NCI-H510A treated with DMSO at 0.1 percent for 48 hours (cell line): ENCODE measurements around the gene JOSD2.

Experiments used
- DNase-seq: peaks from one replicate; lab custom pipeline; 2025; lab: John Stamatoyannopoulos, UW

The JOSD2 gene, protein sequence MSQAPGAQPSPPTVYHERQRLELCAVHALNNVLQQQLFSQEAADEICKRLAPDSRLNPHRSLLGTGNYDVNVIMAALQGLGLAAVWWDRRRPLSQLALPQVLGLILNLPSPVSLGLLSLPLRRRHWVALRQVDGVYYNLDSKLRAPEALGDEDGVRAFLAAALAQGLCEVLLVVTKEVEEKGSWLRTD

DNA sequence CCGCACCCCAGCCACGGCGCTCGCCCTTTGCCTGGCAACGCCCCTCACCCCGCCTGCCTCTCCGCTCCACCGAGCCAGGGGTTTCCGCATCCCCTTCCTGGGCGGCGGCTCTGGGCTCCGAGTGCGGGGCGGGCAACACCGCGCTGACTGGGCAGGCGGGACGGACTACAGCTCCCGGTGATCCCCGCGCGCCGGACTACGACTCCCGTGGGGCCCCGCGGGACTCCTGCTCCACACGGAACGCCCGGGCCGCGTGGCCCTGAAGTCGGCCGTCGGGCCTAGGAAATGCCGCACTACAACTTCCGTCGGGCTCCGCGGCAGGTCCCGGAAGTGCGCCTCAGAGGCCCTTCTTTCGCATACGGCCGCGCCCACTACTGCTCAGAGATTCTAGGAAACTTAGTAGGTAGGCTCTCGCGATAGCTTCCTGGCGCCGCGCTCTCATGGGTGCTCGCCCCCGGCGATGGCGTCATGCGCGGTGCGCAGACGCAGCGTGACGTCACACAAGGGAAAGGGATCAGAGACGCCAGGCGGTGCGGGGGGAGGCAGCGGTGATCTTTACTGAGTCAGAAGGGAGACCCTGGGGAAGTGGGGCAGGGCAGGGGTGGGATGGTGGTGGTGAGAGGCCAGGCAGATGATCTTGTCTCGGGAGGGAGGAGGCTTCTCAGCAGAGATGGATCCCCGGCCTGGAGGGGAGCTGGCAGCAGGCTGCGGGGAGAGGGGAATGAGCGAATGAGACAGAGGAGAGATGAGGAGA lies at the start of gene JOSD2:
TSS of gene JOSD2 (minus strand) at position 123 of the 754 bp plus-strand sequence. CDS start 760 bp downstream, outside the sequence.
- DNase-seq, result peak; percentile 34

DNA sequence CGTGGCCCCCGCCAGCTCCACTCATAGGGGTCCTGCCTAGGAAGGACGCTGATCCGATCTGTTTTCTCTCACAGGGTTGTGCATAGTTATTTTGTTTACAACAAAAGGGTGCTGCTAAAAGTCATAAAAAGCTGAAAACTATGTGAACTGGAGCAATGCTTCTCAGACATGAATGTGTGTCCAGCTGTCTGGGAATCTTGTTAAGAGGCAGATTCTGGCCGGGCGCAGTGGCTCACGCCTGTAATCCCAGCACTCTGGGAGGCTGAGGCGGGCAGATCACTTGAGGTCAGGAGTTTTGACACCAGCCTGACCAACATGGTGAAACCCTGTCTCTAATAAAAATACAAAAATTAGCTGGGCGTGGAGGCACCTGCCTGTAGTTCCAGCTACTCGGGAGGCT lies 48.6 kb upstream of the JOSD2 start:
- DNase-seq, result no peak

DNA sequence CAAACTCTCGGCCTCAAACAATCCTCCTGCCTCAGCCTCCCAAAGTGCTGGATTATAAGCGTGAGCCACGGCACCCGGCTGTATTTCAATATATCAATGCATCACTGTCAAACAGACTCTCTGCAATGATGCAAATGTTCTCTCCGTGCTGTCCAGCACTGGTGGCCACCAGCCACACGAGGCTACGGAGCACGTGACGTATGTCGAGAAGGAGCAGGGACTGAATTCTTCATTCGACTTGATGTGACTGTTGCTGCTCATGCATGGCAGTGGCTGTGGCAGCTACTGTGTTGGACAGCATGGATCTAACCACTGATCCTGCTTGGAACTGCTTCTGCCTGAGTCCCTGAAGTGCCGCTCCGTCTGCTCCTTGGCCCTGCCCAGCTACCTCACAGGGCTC lies 47.5 kb upstream of the JOSD2 start:
- DNase-seq, result no peak

DNA sequence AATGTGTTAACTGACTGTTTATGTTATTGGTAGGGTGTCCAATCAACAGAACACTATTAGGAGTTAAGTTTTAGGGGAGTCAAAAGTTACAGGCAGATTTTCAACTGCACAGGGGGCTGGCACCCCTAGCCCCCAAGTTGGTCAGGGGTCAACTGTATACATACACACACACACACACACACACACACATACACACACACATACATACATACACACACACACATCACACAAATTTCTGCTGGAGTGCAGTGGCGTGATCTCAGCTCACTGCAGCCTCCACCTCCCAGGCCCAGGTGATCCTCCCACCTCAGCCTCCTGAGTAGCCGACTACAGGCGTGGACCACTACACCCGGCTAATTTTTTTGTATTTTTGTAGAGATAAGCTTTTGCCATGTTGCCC lies 47.0 kb upstream of the JOSD2 start:
- DNase-seq, result no peak

DNA sequence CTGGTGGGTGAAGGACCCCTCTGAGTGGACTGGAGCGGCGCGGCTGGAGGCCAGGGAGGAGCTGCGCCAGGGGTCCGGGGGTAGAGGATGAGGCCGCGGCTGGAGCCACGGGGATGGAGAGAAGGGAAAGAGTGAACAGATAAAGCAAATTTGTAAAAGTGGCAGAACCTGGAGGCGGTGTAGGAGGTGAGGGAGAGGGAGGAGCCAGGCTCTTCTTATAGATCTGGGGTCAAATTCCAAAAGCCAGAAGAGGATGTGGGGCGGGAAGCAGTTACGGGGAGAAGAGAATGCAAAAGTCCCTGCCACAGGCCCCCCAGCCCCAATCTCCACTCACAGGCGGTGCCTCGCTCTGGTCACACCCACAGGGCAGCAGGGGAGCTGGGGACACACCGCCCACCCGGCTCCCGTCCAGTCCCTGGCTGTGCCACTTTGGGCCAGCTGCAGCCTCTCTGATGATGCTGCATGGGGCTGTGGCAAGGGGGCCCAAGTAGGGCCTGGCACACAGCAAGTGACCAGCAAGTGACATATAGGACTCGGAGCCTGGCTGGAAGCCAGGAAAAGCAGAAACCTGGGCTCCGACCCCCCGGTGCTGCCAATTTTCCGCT lies 46.1 kb upstream of the JOSD2 start:
- no peak for DNase-seq

DNA sequence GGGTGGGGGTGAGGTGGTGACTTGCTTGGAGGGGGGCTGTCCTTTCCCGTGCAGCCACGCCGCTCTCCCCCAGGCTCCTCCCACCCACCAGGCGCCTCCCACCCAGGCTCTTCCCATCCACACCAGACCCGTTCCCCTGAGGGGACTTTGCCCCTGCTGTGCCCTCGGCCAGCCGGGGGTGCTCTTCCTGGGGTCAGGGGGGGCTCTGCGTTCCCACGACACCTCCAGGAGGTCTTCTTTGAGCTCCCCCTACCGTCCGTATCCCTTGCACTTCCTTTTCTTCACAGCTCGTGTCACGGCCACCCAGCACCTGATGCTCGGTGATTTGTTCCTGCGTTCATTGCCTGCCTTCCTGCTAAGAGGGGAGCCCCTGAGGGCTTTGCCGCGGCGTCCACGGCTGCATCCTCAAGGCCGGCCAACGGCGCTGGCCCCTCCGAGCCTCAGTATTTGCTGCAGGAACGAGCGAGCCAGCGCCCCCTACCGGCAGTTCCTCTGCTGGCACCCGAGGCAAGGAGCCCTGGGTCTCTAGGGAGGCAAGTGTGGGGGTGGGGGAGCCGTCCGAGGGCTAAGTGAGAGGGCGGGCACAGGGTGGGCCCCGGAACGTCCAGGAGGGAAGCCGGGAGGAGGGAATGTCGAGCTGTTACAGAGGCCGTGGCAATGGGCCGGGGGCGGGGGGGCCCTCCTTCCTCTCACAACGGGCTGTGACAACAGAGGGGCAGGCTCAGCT lies 45.5 kb upstream of the JOSD2 start:
- DNase-seq, result no peak

DNA sequence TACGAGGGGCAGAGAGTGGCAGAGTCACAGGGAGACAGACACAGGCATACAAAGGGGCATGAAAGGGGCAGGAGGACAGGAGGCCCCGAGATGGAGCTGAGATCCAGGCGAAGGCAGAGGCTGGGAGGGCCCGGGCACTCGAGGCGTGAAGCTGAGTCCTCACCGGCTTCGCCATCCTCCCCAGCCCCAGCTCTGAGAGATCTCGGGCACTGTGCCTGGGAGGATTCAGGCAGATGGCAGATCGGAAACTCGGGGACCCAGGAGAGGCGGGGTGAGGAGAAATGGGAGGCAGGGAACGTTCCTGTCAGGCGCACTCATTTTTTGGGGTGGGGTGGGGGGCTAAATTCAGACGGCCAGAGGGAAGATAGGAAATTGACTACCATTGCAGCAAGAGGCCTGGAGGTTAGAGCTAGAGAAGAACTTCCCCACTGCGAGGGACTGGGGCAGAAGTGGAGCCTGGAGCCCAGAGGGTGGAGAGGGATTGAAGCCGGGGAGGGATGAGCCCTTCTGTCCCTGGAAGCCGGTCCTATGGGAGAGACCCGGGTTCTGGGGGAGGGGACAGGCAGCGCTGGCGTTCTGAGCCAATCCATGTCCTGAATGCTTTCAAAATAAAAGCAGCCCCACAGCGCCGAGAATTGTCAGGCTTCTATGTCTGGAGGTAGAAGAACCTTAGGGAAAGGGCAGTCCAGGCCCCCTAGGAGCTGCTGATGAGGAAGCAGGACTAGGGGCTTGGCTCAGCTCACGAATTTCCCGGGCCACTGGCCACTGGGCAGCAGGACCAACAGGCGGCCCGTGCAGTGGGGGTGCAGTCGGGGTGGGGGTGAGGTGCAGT lies 44.7 kb upstream of the JOSD2 start:
- no peak for DNase-seq

DNA sequence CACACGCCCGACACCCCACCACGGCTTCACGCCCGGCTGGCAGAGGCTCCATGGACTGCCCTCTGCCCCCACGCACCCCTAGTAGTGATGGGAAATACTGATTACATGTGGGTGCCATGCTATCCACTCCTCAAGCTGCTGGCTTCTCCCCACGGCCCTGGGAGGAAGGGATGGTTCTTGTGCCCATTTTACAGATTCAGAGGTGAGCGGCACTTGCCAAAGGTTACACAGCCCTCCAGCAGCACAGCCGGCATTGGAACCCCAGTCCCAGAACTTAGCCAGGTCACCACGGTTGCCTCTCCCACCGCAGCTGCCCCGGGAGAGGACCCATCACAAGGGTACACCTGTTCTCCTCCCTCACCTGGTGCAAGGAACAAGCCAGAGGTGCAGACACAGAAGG lies 44.0 kb upstream of the JOSD2 start:
- DNase-seq, result no peak

DNA sequence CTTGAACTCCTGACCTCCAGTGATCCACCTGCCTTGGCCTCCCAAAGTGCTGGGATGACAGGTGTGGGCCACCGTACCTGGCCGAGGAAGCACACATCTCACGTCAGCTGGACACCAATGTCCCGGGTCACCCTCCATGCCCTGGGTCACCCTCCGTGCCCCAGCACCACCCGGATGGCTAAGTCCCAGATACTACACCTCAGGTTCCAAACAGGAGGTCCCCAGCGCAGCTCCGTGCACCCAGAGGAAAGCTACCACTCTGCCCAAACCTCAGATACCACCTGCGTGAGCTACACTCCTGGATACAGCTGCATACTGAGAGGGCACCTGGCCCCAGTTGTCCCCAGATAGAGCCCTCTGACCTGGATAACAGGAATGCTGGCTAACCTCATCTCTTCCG lies 43.2 kb upstream of the JOSD2 start:
- no peak for DNase-seq

DNA sequence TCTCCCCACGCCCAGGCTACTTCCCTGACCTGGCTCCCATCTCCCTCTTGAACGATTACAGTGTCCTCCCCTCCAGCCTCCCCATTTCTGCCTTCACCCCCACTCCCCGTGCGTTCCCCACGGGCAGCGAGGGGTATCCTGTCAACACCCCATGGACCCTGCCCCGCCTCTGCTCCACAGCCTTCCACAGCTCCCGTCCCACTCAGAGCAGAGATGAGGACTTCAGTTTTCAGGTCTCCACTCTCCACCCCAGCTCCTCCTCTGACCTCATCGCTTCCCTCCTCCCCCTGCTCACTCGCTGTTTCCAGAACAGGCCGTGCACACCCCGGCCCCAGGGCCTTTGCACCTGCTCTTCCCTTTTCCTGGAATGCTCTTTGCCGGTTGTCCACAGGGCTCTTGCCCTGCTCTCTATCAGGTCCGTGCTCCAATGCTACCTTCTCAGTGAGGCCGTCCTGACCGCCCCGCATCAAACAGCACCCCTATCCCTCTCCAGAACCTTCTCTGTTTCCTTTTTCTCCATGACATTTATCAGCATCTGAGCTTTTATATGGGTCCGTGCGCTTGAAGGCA lies 42.2 kb upstream of the JOSD2 start:
- DNase-seq, result no peak

DNA sequence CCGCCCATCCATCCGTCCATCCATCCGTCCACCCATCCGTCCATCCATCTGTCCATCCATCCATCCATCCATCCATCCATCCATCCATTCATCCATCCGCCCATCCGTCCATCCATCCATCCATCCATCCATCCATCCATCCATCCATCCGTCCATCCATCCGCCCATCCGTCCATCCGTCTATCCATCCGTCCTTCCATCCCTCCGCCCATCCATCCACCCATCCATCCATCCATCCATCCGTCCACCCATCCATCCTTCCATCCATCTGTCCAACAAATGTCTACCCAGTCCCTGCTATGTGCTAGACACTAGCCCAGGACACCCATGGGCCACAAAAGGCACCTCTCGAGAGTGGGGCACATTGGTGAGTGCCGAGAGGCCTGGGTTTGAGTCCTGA lies 41.5 kb upstream of the JOSD2 start:
- DNase-seq, result no peak

DNA sequence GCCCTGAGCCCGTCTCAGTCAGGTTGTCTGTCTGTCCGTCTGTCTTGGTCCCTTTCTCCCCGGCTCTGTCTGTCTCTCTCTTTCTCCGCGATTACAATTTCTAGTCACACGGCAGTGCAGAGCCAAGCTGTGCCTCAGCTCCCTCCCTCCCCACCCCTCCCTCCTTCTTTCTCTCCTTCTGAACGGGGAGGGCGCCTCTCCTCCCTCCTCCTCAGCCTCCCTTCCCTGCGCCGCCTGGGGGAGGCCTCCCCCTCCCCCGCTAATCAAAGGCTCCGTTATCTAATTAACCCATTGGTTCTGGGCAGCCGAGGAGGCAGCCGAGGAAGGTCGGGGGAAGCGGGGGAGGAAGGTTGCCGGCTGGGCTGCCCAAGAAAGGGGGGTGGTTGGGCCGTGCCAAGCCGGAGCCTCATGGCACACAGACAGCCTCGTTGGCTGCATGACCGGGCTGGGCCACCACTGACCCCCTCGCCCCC lies 40.8 kb upstream of the JOSD2 start:
- DNase-seq, result no peak

DNA sequence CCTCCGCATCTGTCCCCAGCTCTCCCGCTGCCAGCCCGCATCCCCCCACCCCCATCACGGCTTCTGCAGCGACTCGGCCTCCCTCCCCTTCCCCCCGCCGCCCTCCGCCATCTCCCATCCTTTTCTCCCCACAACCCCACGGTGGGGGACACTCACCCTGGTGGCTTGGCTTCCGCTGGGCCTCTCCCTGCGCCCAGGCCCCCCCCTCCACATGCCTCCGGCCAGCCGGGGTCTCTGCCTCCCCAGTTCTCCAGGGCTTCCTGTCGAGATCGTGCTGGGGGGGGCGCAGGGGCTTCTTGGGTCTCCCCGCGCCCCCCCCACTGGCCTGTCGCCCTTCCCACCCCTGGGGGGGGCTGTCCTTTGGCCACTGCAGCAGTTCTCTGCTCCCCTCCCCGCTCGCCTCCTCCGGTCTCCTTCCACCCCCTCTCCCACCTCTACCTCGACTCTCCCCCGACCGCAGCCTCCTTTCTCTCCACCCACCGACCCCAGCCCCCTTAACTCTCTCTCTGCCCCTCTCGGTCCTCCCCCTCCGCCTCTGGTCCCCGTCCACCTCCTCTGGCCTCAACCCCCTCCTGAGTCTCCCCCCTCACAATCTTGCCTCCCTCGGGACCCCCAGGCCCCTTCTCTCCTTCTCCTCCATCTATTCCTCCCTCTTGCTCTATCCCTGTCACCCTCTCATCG lies 40.2 kb upstream of the JOSD2 start:
- DNase-seq, result no peak

DNA sequence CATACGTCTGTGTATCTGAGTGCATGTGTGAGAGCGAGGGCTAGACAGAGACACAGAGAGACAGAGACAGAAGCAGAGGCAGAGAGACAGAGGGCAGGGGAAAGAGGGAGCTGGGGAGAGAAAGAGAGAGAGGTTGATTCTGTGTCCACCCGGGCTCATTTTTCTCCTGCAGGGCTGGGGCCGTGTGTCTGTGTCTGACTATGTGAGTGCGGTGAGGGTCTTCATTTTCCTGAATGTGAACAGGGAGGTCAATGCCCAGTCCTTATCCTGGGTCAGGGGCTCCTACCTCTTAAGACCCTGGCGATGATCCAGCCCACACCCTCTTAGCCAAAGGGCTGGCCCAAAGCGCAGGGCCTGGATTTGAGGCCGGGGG lies 39.6 kb upstream of the JOSD2 start:
- DNase-seq, result no peak

DNA sequence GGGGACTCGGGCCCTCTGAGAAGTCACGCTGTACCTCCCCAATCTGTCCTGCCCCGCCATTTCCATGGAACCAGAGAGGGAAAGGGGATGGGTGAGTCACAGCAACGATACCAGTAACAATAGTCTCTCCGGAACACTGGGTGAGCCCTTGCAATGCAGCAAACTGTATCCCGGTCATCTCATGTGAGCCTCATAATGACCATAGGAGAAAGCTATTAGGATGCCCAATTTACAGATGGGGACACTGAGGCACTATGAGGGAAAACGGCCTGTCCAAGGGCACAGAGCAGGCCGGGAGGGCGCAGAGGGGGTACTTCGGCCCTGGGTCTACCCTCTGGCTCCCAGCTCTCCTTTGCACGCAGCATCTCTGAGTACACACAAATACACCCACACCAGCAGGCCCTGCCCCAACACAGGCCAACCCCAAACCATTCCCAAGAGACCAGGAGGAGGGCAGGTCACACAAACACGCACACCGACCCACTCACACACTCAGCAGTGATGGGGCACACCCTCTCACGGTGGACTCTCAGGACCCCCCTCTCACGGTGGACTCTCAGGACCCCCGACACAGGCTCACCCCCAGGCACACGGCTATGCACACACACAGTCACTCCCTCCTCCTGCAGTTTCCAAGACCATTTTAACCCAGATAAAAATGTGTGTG lies 39.1 kb upstream of the JOSD2 start:
- DNase-seq, result no peak

DNA sequence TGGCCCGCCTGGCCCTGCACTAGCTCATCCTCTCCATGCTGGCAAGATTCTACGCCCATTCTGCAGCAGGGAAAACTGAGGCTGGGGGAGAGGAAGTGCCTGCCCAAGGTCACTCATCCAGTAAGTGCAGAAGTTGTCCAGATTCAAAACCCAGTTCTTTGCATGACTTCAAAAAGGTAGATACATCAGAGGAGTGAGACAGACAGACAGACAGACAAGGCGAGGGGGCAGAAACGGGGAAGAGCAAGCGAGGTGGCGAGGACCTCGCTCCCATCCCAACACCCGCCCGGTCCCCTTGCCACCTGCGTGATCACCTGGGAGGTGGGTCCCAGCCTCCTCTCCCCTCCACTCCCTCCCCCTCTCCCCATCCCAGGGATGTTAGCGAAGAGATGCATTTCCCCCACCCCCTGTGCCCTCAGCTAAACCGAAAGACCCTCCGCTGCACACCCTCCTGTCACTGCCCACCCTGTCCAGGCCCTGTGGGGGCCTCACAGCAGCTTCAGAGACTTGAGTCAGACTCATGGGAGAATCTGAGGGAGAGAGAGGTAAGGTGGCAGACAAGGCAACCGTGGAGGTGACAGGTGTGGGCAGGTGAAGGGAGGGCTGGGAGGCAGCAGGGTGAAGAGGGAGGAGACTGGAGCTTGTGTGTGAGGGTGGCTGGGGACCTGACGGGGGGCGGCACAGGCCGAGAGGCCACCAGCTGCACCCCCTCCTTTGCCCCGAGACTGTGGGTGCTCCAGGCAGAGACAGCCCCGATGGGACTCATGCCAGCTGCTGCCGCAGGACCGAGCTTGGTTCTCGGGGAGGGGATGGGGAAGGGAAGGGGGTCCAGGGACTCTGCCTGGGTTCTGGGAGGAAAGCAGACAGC lies 38.3 kb upstream of the JOSD2 start:
- DNase-seq, result no peak

DNA sequence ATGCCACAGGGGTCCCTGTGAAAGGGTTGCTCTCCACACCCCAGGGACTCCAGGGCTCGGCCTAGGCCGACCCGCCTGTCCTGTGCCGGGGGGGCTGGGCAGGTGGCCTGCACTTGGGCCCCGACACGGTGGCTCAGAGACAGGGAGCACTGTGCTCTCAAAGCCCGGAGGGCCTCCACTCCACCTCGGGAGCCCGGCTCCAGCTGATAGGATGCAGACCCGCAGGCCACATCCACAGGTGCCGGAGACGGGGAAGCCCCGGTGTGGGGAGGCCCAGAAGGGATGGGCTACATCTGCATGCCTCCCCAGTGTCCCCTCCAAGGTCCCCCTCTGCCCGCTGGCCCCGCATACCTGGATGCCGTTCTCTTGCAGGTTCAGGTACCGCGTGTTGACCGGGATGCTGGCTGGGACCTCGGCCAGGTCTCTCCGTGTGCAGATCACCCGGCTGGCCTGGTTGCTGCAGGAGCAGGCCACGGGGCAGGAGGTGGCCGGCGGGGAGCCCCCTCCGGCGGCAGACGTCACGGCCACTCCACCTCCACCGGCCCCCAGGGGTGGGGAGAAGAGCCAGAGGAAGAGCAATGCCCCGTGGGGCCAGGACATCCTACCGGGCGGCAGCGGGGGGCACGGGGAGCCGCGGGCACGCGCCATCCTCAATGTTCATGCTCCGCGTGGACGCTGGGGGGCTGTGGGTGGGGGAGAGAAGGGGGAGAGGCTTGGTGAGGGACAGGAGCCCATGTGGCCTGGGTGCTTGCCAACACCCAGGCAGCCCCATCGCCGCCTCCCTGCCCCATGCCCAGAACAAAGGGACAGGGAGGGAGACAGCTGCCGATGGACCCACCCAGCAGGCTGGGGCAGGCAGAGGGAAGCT lies 37.4 kb upstream of the JOSD2 start:
- DNase-seq, result no peak
